ENCODE measurements around the gene GFER.
"Not testable (repeated sequence)": the region's sequence is repeated elsewhere in the genome, so short reads cannot be mapped to it uniquely, and the experiment has no call there.

GFER gene

DNA sequence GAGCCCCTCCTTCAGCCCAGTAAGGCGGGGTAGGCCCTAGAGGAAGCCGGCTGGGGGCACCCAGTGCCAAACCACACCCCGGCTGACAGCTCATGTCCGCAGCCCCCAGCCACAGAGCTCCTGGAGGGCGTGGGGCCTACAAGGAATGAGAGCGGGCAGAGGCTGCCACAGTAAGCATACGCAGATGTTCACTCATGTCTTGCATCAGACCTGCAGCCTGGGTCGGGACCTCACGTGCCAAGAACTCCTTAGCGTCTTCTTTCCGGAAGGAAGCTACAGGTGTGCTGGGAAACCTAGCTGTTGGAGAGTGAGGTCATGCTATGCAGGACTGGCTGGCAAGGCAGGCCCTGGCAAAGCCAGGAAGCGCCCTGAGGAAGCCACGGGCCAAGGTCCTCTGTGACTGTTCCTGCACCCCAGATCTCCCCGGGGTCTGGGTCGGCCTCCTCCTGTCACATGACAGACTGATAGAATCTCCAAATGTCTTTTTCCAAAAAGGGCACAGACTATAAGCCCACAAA, 24.1 kb downstream of the GFER start:
- DNase-seq, result no peak

- DNase-seq, result no peak
Measured at GRCh38 chr16:2008631-2009163, 24.7 kb downstream of the GFER start.

GRCh38 chr16:2009164-2009711, 25.2 kb downstream of the GFER start:
- DNase-seq, result no peak

GRCh38 chr16:2009791-2010510, 26.0 kb downstream of the GFER start, which contains the start of gene ZNF598:
ZNF598 (minus strand) TSS chr16:2009821.
- DNase-seq, result peak; percentile 23

DNA sequence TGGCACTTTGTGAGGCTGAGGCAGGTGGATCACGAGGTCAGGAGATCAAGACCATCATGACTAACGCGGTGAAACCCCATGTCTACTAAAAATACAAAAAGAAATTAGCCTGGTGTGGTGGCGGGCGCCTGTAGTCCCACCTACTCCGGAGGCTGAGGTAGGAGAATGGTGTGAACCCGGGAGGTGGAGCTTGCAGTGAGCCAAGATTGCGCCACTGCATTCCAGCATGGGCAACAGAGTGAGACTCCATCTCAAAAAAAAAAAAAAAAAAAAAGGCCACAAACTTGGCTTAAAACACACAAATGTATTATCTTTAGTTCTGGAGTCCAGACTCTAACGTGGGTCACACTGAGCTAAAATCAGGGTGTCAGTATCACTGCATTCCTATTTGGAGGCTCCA, 27.7 kb downstream of the GFER start:
- DNase-seq, result not testable (repeated sequence)

- no peak for DNase-seq
Measured at GRCh38 chr16:2013527-2013926, 29.5 kb downstream of the GFER start.

- DNase-seq, result no peak
Measured at GRCh38 chr16:2015117-2015946, 31.3 kb downstream of the GFER start.

DNA sequence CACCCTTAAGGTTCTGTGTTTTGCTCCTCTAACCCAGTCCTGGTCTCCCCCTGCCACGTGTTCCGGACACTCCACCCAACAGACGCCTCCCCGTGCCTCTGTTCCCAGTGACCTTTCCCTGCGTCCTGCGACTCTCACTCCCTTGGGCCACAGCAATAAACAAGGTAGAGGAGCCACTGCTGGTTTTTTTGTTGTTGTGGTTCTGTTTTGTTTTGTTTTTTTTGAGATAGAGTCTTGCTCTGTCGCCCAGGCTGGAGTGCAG, 31.9 kb downstream of the GFER start:
- DNase-seq, result no peak

DNA sequence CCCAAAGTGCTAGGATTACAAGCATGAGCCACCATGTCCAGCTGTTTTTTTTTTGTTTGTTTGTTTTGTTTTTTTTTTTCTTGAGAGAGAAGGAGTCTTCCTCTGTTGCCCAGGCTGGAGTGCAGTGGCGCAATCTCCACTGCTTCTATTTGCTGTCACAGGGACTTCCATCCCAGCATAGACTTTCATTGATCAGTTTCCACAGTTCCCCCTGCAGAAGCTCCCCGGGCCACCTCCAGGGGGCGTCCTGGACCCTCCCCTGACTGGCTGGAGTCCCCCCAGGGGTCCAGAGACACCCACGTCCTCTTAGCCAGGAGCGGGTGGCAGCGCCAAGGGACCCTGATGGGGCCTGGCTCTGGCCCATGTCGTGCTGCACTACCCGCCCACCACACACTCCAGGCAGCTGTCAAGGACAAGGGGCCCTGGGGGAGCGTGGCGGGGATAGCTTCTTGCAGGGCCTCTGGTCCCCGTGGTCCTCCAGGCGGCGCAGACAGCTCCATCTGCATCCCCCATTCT, 32.5 kb downstream of the GFER start:
- no peak for DNase-seq

DNA sequence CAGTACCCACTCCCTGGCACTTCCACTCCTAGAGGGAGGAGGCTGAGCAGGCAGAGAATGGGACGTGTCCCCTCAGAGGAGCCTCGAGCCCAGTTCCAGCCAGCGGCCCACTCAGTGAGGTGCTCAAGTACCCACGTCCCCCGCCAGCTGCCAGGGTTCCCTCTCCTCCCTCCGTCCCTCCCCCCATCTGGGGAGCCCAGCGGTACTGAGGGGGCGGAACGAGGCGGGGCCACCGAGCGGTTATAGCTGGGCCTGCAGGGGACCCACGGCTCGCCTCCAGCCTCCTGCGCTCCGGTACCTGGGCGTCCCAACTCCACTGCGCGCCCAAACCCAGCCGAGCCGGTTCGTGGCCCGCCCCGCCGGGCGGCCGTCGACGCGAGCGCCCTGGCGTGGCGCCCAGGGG, 35.5 kb downstream of the GFER start, which contains the start of gene NPW:
TSS of gene NPW (plus strand) at position 268 of the 403 bp plus-strand sequence.
- DNase-seq, result no peak

- no peak for DNase-seq
Measured at GRCh38 chr16:2019921-2020831, 36.2 kb downstream of the GFER start.

DNA sequence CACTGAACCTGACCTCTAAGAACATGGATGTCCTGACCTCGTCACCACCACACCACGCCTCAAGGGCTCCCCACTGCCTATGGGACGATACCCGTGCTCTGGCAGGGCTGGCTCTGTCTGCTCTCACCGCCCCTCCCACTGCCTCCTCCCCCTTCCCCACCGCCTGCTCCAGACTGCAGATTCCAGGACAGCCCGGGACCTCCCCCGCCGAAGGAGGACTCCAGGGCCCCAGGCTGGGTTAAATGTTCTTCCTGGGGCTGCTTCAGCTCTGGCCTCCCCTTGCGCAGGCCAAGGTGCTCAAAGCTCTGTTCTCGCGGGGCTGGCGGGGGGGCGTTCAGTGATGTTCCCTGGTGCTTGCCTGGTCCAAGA, 38.7 kb downstream of the GFER start:
- DNase-seq, result no peak

DNA sequence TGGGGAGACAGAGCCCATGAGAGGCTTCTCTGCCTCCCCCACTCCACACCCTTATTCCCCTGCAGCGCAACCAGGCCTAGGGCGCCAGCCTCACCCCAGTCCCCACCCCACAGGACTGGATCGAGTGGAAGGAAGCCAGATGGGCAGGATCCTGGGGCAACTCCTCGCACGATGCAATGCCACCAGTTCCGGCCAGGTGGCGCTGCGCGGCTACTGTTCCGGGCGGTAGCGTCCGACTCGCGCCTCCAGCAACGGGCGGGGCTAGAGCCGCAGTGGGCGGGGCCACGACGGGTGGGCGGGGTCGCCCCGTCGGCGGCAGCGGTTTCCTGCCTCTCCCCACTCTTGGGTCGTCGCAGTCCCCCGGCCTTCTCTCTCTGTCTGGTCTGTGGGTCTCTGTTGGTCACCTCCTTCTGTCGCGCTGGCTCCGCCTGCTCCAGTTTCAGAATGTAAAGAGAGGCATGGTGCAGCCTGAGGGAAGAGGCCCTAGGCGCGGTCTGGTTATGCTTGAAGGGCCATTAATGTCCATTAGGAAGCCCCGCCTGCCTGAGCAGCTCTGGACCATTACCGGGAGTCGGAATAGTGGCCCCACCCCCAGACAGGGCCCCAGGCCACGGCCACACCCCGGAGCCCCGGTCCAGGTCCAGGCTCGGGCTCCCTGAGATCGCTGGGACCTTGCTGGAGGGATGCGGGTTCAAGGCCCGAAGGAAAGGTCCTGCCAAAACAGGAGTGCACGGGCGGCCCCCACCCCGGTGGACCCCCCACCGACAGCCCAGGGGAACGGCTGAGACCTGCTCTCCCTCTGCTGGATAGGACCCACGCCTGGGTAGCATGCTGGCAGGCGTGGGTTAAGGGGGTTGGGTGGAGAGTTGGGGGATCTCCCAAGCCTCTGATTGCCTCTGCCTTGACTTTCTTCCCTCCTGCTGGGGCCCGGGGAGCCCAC, 39.4 kb downstream of the GFER start:
- peak; percentile 52 for DNase-seq

DNA sequence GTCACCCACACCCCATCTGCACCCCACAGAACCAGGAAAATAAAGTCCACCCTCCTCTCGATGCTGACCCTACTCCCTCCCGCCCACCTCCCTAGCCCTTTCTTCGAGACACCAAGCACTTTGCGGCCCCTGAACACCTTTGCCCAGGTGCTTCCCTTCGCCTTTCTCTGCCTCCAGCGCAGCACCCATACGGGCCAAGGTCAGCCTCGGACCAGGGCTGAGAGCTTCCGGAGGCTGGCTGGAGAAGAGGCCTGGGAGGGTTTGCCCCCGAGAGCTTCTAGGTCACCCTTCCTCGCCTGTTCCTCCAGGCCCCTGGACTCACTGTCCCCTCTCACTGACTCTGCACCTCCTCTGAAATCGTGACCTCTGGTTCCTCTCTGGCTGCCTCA, 40.0 kb downstream of the GFER start:
- no peak for DNase-seq

- no peak for DNase-seq
Measured at GRCh38 chr16:2025251-2025650, 41.3 kb downstream of the GFER start.

GRCh38 chr16:2025878-2026460, 42.0 kb downstream of the GFER start:
- no peak for DNase-seq

DNA sequence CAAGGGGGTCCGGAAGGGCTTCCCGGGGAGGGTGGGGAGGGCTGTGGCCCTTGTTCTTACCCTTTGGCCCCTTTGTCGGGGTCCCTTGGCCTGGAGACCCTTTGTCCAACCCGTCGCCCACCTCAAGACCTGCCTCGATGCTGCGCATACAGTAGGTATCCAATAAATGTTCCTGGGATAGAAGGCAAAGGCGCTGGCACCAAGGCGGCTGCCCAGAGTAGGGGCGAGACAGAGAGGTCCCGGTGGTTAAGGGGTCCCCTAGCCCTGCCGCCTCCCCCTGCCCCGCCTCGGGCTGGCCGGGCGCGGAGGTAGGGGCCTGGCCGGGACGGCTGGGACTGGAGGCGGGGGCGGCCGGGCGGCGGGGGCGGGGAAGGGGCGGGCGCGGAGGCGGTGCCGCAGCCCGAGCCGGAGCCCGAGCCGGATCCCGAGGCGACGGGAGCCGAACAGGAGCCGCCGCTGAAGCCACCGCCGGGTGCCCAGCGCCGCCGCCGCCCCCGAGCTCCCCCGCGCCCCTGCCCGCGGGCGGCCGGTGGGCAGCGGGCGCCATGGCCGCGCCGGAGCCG, 42.5 kb downstream of the GFER start, which contains the start of gene NHERF2:
TSS of gene NHERF2 (plus strand) at position 442 of the 563 bp plus-strand sequence. CDS start at position 546, 104 bp downstream.
- DNase-seq, result no peak

GRCh38 chr16:2027024-2028010, 43.3 kb downstream of the GFER start:
- DNase-seq, result no peak

DNA sequence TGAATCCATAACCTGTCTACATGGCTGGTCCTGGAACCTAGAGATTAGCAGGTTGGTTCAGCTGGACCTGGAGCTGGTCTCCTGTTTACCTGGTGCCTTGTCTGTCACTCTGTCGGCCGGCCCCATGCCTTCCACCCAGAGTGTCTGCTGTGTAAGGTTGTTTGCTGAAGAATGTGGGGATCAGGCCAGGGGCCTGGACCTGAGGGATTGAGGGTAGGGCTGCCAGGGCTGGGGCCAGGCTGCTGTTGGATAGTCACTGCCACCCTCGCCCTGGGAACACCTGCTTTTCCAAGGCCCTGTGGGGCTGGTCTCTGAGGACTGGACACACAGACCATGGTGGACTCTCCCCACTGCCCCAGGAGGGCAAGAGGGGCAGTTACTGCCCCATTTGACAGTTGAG, 44.2 kb downstream of the GFER start:
- DNase-seq, result no peak

Measured in NCI-H748 treated with DMSO at 0.1 percent for 48 hours (cell line).